ENCODE measurements around the gene OR6A2.

GRCh38 chr11:6817694-6818093 is 18.2 kb upstream of the OR6A2 start:
- TF ChIP-seq CTCF (conservative IDR thresholded peaks at IDR 0.05 in 1 of 2, IDR thresholded peaks at IDR 0.05 in 1 of 2; ENCODE audit: extremely low read depth in 1 of 2, insufficient read depth in 1 of 2, low read depth in 1 of 2, low read length in 2 of 2) (no peak), EZH2 (IDR thresholded peaks at IDR 0.05; ENCODE audit: borderline replicate concordance, low read length) (no peak)

Data from mammary epithelial cell (primary cell).